GM12878 (cell line): ENCODE results near the gene CAPN1. TPM values are rescaled to one million over a fixed set of nuclear protein-coding genes. Genes with fewer than 3 reads are reported as not detected.
A peak's percentile ranks its signal among the peaks of the same experiment; 100 is the strongest.

Experiments used
- CHD4 ChIP-seq: fragments of 200-600 bp; sonication (generic); IDR thresholded peaks from 2 replicates; pipeline ENCODE4 v1.6.1; 2016; ENCODE audit warnings: mild to moderate bottlenecking
- EP300 ChIP-seq, 2 experiments: fragments of 150-350 bp in 1 of 2; IDR thresholded peaks; 2 replicates each; pipeline ENCODE4 v1.6.1; 2011 to 2012; ENCODE audit warnings: low read depth in 2 of 2, low read length in 2 of 2, borderline replicate concordance in 1 of 2, improper control_type of control experiment in 1 of 2, inconsistent platforms in 1 of 2; ENCODE audit not compliant: control insufficient read depth in 1 of 2
- FOXK2 ChIP-seq: fragments of 450-650 bp; IDR thresholded peaks from 2 replicates; pipeline ENCODE4 v1.6.1; 2017; ENCODE audit warnings: mild to moderate bottlenecking, moderate library complexity
- GATAD2B ChIP-seq: fragments of 450-650 bp; conservative IDR thresholded peaks from 2 replicates; pipeline ENCODE4 v1.6.1; 2017; ENCODE audit warnings: low read depth, mild to moderate bottlenecking, moderate library complexity
- SMAD1 ChIP-seq: fragments of 450-650 bp; IDR thresholded peaks from 2 replicates; pipeline ENCODE4 v1.6.1; 2018; ENCODE audit warnings: mild to moderate bottlenecking, low read depth; ENCODE audit not compliant: partially characterized antibody
- SP1 ChIP-seq: IDR thresholded peaks from one replicate; pipeline ENCODE4 v1.6.1; 2011; ENCODE audit warnings: low read depth, low read length
- ZNF384 ChIP-seq: IDR thresholded peaks from 2 replicates; pipeline ENCODE4 v1.6.1; 2012; ENCODE audit warnings: low read depth, mild to moderate bottlenecking, low read length, improper control_type of control experiment, borderline replicate concordance
- polyA plus RNA-seq, 11 experiments: library from polyadenylated mRNA; depleted of rRNA in 4 of 11; unstranded in 6 of 11; stranded (reverse) in 5 of 11; fragments of >200 nt; fragmentation: Nextera tagmentation in 4 of 11; fragmentation: Illumina TruSeq in 1 of 11; extraction: Ambion mirVana in 4 of 11; extraction: Trizol in 1 of 11; gene quantifications; 1 replicate in 1 of 11; 2 replicates in 10 of 11; pipeline versions ENCODE4 v1.2.1 to v1.2.3, GENCODE V29; 2011 to 2016; ENCODE audit warnings: inconsistent platforms in 2 of 11, missing spikeins in 2 of 11, low read depth in 1 of 11
- total RNA-seq, 4 experiments: library from RNA; depleted of rRNA in 3 of 4; stranded (reverse); fragments of >200 nt in 3 of 4; fragmentation: Illumina TruSeq in 1 of 4; extraction: Trizol in 1 of 4; gene quantifications; 2 replicates each; pipeline versions ENCODE4 v1.2.1 to v1.2.3, GENCODE V29; 2013 to 2021
- TF ChIP-seq, protein P1 (sequence below): fragments of 450-650 bp; IDR thresholded peaks from 2 replicates; pipeline ENCODE4 v1.6.1; 2016; ENCODE audit warnings: mild to moderate bottlenecking

The CAPN1 gene
- total and polyA plus RNA-seq, 10 of the 15 experiments (the other 5 are each of a cell fraction or from before 2014, with no cell fraction given): 2.2 to 167 (median 77.3) TPM

DNA sequence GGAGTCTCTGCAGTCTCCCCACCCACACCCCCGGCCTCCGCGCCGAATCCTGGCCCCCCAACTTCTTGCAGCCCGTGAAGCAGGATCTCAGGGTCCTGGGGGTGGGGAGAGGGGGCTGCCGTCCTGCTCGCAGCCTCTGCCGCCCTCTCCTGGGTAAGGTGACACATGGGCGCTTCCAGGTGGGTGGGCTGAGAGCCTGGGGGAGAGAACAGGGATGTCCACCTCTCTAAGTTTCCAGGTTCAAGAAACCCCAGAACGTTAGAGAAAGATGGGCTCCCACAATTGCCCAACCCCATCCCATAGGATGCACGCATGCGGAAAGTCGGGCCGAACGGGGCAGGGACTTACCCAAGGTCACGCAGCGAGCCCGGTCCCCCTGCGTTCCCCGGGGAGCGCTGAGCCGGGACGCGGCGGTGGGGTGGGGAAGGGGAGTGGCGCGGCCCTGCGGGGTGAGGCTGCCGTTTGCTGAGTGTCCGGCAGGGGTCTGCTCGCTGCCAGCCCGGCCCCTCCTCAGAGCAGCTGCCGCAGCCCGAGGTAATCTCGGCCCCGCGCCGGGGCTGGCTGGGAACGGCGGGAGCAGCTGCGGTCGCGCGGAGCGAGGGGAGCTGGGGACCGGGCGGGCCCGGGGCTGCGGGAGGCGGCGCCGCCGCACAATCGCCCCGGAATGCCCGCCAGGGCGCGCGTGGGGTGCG lies 705 bp upstream of the CAPN1 start (continued):
- TF ChIP-seq GATAD2B (peak; percentile 94), CHD4 (no peak), ZNF384 (no peak), FOXK2 (no peak), SP1 (peak; percentile 9), SMAD1 (no peak), EP300 (IDR thresholded peaks at IDR 0.05; ENCODE audit: borderline replicate concordance in 1 of 2, control insufficient read depth in 1 of 2, low read depth in 2 of 2, low read length in 2 of 2) (no peak)
- TF ChIP-seq, protein P1, sequence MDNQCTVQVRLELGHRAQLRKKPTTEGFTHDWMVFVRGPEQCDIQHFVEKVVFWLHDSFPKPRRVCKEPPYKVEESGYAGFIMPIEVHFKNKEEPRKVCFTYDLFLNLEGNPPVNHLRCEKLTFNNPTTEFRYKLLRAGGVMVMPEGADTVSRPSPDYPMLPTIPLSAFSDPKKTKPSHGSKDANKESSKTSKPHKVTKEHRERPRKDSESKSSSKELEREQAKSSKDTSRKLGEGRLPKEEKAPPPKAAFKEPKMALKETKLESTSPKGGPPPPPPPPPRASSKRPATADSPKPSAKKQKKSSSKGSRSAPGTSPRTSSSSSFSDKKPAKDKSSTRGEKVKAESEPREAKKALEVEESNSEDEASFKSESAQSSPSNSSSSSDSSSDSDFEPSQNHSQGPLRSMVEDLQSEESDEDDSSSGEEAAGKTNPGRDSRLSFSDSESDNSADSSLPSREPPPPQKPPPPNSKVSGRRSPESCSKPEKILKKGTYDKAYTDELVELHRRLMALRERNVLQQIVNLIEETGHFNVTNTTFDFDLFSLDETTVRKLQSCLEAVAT: 0 out of 2 replicates have a peak, but pooled peaks have one; percentile 25
